Measurements from ENCODE around the gene ZSWIM6.

Gene ZSWIM6

GRCh38 chr5:61307611-61308010 lies 24.4 kb upstream of the ZSWIM6 start:
- DNase-seq: no peak

GRCh38 chr5:61308712-61309111 lies 23.3 kb upstream of the ZSWIM6 start:
- no peak for DNase-seq

- no peak for DNase-seq
These were observed 22.9 kb upstream of the ZSWIM6 start for GRCh38 chr5:61309115-61309514.

- no peak for DNase-seq
These were observed 20.9 kb upstream of the ZSWIM6 start for GRCh38 chr5:61311056-61311610.

GRCh38 chr5:61311836-61312808 lies 19.9 kb upstream of the ZSWIM6 start:
- DNase-seq: no peak

- no peak for DNase-seq
These were observed 17.9 kb upstream of the ZSWIM6 start for GRCh38 chr5:61313960-61314681.

- DNase-seq: no peak
These were observed 13.7 kb upstream of the ZSWIM6 start for GRCh38 chr5:61318376-61318775.

GRCh38 chr5:61319388-61320146 lies 12.5 kb upstream of the ZSWIM6 start:
- DNase-seq: no peak

- no peak for DNase-seq
These were observed 11.2 kb upstream of the ZSWIM6 start for GRCh38 chr5:61320860-61321259.

- DNase-seq: no peak
These were observed 10.4 kb upstream of the ZSWIM6 start for GRCh38 chr5:61321669-61322068.

- no peak for DNase-seq
These were observed 9.0 kb upstream of the ZSWIM6 start for GRCh38 chr5:61322738-61323725.

- peak; percentile 25 for DNase-seq
These were observed 4.0 kb upstream of the ZSWIM6 start for GRCh38 chr5:61327760-61328753.

GRCh38 chr5:61328791-61329549 lies 3.1 kb upstream of the ZSWIM6 start:
- DNase-seq: no peak

- peak; percentile 29 for DNase-seq
These were observed 2.4 kb upstream of the ZSWIM6 start for GRCh38 chr5:61329550-61330128.

GRCh38 chr5:61330341-61330844 lies 1.7 kb upstream of the ZSWIM6 start:
- DNase-seq: no peak

- DNase-seq: peak; percentile 78
These were observed 1.1 kb upstream of the ZSWIM6 start for GRCh38 chr5:61330845-61331406.

GRCh38 chr5:61332358-61332749 lies 296 bp downstream of the ZSWIM6 start:
- DNase-seq: peak; percentile 45

GRCh38 chr5:61332851-61333320 lies 828 bp downstream of the ZSWIM6 start:
- DNase-seq: peak; percentile 48
